Natural killer cell (primary cell): Measurements from ENCODE around the gene RAMP1. TPM values are rescaled to one million over a fixed set of nuclear protein-coding genes. Genes with fewer than 3 reads are reported as not detected.
A peak's percentile ranks its signal among the peaks of the same experiment; 100 is the strongest.

ENCODE experiments used
- ATAC-seq, 3 donors: fragments of 150-1000 bp in 2 of 3; fragments of 200-7000 bp in 1 of 3; cut with Tn5 transposase; 1 replicate in 1 of 3; 2 replicates in 2 of 3; pipeline ENCODE4 v1.10.0; 2021; ENCODE audit warnings: mild to moderate bottlenecking in 2 of 3, moderate library complexity in 2 of 3
- DNase-seq, 2 donors: peaks; one replicate each; pipeline versions ENCODE4 v3.0.0 to v3.0.0-alpha.2; 2013 to 2021; ENCODE audit warnings: mixed read lengths in 1 of 2
- H3K27ac ChIP-seq: one replicate; pipeline ENCODE4 v1.5.1; 2013; ENCODE audit warnings: mild to moderate bottlenecking, low read length
- H3K27me3 ChIP-seq: one replicate; pipeline ENCODE4 v1.6.1; 2013; ENCODE audit warnings: low read length; ENCODE audit not compliant: control insufficient read depth, insufficient read depth
- H3K36me3 ChIP-seq: one replicate; pipeline ENCODE4 v1.6.1; 2013; ENCODE audit warnings: low read length; ENCODE audit not compliant: control insufficient read depth, insufficient read depth
- H3K4me1 ChIP-seq: one replicate; pipeline ENCODE4 v1.6.1; 2013; ENCODE audit warnings: low read length; ENCODE audit not compliant: control insufficient read depth, insufficient read depth
- H3K4me3 ChIP-seq: one replicate; pipeline ENCODE4 v1.5.1; 2013; ENCODE audit warnings: low read length
- H3K9me3 ChIP-seq: one replicate; pipeline ENCODE4 v1.6.1; 2013; ENCODE audit warnings: low read length; ENCODE audit not compliant: control insufficient read depth, insufficient read depth
- H3K27ac Mint-ChIP-seq, 2 donors: one replicate each; pipeline ENCODE4 v1.8.0; 2022; ENCODE audit warnings: mild to moderate bottlenecking in 2 of 2, mixed read lengths in 2 of 2, moderate library complexity in 1 of 2
- H3K27me3 Mint-ChIP-seq, 2 donors: one replicate each; pipeline ENCODE4 v1.8.0; 2022; ENCODE audit warnings: low read depth in 2 of 2, mixed read lengths in 2 of 2
- H3K36me3 Mint-ChIP-seq: one replicate; pipeline ENCODE4 v1.8.0; 2022; ENCODE audit warnings: mixed read lengths
- H3K4me1 Mint-ChIP-seq, 2 donors: one replicate each; pipeline ENCODE4 v1.8.0; 2022; ENCODE audit warnings: mixed read lengths in 2 of 2
- H3K4me3 Mint-ChIP-seq: one replicate; pipeline ENCODE4 v1.8.0; 2022; ENCODE audit warnings: mild to moderate bottlenecking, moderate library complexity, mixed read lengths
- H3K9me3 Mint-ChIP-seq, 2 donors: one replicate each; pipeline ENCODE4 v1.8.0; 2022; ENCODE audit warnings: mixed read lengths in 2 of 2
- WGBS: methylation state at CpG from one replicate; pipeline ENCODE4 v1.1.7; 2013; ENCODE audit warnings: missing lambda C conversion rate; ENCODE audit not compliant: insufficient coverage; 5-methylcytosine and 5-hydroxymethylcytosine counted together
- intact Hi-C: fragments of 100-400 bp; cut with micrococcal nuclease; formaldehyde crosslinking; loops from one replicate; pipeline ENCODE4 v1.14.2; 2022
- total RNA-seq, 4 donors: library from RNA; stranded (reverse); fragments of 120-200 nt in 1 of 4; gene quantifications; one replicate each; pipeline versions ENCODE4 v1.2.3 to v1.2.4, GENCODE V29; 2013 to 2022
- TF ChIP-seq, protein P1 (sequence below): fragments of 200-600 bp; IDR thresholded peaks from one replicate; pipeline ENCODE4 v1.8.0; 2022; ENCODE audit warnings: antibody characterized with exemption

Gene RAMP1
- total RNA-seq, 3 donors from 2014 or later (not counting 1 experiment from before 2014, with no cell fraction given): 3.9 to 11.0 (median 4.9) TPM

DNA sequence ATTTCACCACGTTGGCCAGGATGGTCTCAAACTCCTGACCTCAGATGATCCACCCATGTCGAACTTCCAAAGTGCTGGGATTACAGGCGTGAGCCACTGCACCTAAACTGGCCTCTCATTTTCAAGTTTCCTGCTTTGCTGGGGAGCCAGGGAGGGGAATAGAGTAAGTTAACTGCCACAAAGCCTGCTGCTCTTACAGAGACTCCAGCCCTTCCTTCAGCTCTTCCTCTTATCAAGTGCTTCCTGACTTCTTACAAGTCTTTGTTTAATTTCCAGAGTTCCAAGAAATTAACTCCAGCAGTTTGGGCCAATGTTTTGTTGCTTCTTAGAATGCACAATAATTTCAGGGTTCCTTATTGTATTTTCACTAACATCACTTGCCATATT, 83.1 kb downstream of the RAMP1 start:
- H3K4me1 ChIP-seq: peaks cover 67% of the 10 kb centered on the region

DNA sequence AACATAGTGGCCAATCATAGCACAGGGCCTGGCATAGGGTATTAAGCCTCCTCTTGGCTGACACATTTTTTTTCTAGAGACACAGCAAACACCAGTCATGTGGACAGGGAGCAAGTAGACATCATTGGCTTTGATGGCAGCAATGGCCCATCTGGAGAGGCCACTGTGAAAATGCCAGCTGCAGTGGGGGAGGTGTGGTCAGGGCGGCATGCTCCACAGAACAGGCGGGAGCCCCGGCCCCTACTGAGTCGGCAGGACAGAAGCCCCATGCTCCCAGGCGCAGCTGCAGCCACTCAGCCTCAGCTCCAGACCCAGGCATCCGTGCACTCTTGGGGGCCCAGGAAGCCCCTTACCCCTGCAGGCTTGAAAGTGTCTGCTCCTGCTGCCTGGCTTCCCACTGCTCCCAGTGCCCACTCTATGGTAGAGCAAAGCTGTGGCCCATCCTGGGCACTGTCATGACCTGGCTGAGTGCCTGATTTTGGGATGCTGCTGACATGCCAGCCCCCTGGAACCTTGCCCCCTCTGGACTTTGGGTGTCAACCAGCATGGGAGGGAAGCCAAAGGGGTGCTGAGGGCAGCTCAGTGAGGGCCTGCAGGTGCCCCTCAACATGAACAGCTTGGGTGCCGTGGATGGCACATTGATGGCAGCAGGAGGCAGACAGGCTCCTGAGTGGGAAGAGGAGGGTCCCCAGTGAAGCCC, 84.1 kb downstream of the RAMP1 start:
- DNase-seq (no peak), ATAC-seq (no peak)
- Mint-ChIP-seq H3K4me1 (peaks cover 87 to 89% of the 10 kb centered on the region in 2 donors), H3K4me3 (peak overlapping the region; percentile 77), H3K27me3 (no peaks in the 10 kb centered on the region), H3K27ac (peak overlapping the region; percentile 92 to 93), H3K9me3 (peaks cover 2 to 10% of the 10 kb centered on the region in 2 donors), H3K36me3 (no peaks in the 10 kb centered on the region)
- Histone ChIP-seq H3K4me3 (no peak overlapping the region), H3K36me3 (no peaks in the 10 kb centered on the region), H3K27me3 (no peaks in the 10 kb centered on the region), H3K9me3 (peaks cover 15% of the 10 kb centered on the region), H3K4me1 (peaks cover 67% of the 10 kb centered on the region), H3K27ac (peak overlapping the region; percentile 85)
- intact Hi-C loops: no loop called here
- WGBS: 83% methylated on average over 7 of the region's 7 CpGs
- TF ChIP-seq, protein P1, sequence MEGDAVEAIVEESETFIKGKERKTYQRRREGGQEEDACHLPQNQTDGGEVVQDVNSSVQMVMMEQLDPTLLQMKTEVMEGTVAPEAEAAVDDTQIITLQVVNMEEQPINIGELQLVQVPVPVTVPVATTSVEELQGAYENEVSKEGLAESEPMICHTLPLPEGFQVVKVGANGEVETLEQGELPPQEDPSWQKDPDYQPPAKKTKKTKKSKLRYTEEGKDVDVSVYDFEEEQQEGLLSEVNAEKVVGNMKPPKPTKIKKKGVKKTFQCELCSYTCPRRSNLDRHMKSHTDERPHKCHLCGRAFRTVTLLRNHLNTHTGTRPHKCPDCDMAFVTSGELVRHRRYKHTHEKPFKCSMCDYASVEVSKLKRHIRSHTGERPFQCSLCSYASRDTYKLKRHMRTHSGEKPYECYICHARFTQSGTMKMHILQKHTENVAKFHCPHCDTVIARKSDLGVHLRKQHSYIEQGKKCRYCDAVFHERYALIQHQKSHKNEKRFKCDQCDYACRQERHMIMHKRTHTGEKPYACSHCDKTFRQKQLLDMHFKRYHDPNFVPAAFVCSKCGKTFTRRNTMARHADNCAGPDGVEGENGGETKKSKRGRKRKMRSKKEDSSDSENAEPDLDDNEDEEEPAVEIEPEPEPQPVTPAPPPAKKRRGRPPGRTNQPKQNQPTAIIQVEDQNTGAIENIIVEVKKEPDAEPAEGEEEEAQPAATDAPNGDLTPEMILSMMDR: no peak

More for the DNA sequence above, 83.1 kb downstream of the RAMP1 start:
- TF ChIP-seq, protein P1: no peak
- intact Hi-C loops: no loop called here
- Mint-ChIP-seq H3K27ac (peak overlapping the region; percentile 92 to 93), H3K4me1 (peaks cover 85 to 86% of the 10 kb centered on the region in 2 donors), H3K27me3 (no peaks in the 10 kb centered on the region), H3K36me3 (no peaks in the 10 kb centered on the region), H3K4me3 (peak overlapping the region; percentile 77), H3K9me3 (peaks cover 2 to 10% of the 10 kb centered on the region in 2 donors)
- Histone ChIP-seq H3K4me3 (no peak overlapping the region), H3K36me3 (no peaks in the 10 kb centered on the region), H3K9me3 (peaks cover 15% of the 10 kb centered on the region), H3K27me3 (no peaks in the 10 kb centered on the region), H3K27ac (peak overlapping the region; percentile 85)
- ATAC-seq: peak in 1 of 3 donors; percentile 13
- no peak for DNase-seq
- WGBS: 31% methylated on average over 3 of the region's 3 CpGs

DNA sequence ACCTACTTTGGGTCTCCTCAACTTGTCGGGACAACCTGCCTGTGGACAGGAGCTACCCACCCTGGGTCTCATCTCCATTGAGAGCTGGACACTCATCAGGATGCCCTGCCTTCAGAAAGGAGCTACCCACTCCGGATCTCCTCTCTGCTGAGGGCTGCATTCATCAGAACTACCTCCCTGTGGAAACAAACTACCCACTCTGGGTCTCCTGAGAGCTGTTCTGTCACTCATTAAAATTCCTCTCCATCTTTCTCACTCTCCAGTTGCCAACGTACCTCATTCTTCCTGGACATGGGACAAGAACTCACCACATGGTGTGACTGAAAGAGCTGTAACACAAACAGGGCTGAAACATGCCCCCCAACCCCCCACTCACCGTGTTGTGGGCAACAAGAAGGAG, 84.9 kb downstream of the RAMP1 start:
- H3K9me3 Mint-ChIP-seq: peaks cover 2 to 10% of the 10 kb centered on the region in 2 donors
- Histone ChIP-seq H3K27me3 (no peaks in the 10 kb centered on the region), H3K27ac (peak overlapping the region; percentile 12), H3K4me1 (peaks cover 67% of the 10 kb centered on the region), H3K9me3 (peaks cover 15% of the 10 kb centered on the region), H3K36me3 (no peaks in the 10 kb centered on the region), H3K4me3 (no peak overlapping the region)
- TF ChIP-seq, protein P1: no peak
- intact Hi-C loops: no loop called here
- H3K36me3 Mint-ChIP-seq: no peaks in the 10 kb centered on the region
- DNase-seq: no peak
- H3K27ac Mint-ChIP-seq: peak overlapping the region; percentile 92 to 93
- WGBS: 73% methylated on average over 4 of the region's 4 CpGs
- peaks cover 81 to 83% of the 10 kb centered on the region in 2 donors for H3K4me1 Mint-ChIP-seq
- H3K4me3 Mint-ChIP-seq: peak overlapping the region; percentile 25
- no peaks in the 10 kb centered on the region for H3K27me3 Mint-ChIP-seq
- ATAC-seq: no peak
